Dedifferentiated amniotic fluid mesenchymal stem cell (primary cell): ENCODE measurements around the gene ZFAND6.
"Not testable (repeated sequence)": the region's sequence is repeated elsewhere in the genome, so short reads cannot be mapped to it uniquely, and the experiment has no call there.

Experiments used
- DNase-seq: peaks from one replicate; pipeline ENCODE4 v3.0.0-alpha.2; 2016; ENCODE audit errors: extremely low spot score

Gene ZFAND6

DNA sequence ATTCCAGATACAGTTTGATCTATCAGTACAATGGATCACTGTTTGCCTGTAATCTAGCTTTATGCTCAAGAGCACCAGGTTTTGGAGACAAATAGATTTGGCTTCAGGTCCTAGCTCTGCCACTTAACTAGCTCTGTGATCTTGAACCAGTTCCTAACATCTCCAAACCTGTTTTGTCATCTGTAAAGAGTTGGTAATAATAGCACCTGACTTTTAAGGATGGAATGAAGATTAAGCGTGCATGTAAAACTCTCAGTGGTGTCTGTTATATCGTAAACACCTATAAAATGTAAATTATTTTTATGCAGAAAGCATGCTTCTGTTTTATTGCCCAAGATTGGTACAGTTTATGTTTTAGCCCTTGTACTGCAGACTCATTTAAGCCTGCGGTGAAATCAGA is 36.5 kb downstream of the ZFAND6 start:
- DNase-seq: no peak

DNA sequence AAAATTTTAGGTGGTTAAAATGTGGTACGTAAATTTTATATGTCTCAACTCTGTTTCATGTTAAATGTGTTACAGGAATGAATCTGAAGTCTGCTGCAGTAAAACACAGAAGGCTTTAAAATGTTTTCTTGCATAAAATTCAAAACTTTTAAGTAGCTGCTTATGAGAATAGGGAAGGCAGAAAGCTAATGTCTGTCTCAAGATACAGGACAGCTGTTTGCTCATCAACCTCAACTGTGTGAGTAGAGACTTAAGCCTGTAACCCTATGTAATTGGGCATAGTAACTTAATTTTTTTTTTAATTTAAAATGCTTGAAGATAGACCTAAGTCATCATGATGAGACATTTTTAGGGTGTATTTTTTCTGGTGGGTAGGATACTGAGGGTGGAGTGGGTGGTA is 38.9 kb downstream of the ZFAND6 start:
- DNase-seq: no peak

DNA sequence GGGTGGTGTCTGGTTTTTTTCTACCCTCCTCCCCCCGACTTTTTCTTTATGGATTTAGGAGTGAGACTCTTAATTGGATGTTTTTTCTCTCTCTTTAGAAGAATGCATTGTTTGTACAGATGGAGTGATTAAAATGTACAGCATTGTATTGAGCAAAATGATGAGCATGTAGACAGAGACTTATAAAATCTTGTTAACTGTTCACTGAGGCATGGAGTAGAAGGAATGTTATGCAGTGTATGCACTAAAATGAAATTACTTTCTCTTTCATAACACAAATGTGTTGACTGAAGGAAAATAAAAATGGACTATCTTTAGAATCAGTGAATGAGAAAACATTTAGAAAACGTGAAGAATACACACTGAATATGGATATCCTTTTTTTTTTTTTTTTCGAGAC is 39.8 kb downstream of the ZFAND6 start:
- DNase-seq: no peak

DNA sequence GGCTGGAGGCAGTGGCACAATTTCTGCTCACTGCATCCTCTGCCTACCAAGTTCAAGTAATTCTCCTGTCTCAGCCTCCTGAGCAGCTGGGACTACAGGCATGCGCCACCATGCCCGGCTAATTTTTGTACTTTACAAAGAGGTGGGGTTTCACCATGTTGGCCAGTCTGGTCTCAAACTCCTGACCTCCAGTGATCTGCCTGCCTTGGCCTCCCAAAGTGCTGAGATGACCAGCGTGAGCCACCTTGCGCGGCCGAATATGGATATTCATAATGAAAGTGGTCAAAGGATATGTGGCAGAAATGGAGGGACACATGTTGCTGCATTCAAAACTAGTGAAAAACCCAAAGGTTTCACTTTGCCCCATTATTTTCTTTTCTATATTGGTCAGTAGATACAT is 40.2 kb downstream of the ZFAND6 start:
- not testable (repeated sequence) for DNase-seq

DNA sequence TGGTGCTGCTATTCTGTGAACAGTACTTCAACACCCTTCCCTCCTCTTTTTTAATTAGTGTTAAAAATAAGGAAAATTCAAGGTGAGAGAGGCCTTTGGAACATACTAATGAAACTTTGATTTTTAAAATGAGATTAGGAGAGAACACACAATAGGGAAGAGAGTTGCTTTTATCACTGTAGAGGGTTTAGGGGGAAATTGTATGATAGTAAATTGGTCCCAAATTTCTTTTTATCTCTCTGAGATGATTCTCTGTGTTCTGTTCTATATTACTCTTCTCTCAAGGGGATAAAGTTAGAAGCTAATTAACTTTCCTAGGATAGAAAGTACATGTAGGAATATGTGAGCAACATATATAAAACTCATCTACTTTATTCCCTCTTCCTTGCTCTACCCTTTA is 40.8 kb downstream of the ZFAND6 start:
- DNase-seq: no peak

DNA sequence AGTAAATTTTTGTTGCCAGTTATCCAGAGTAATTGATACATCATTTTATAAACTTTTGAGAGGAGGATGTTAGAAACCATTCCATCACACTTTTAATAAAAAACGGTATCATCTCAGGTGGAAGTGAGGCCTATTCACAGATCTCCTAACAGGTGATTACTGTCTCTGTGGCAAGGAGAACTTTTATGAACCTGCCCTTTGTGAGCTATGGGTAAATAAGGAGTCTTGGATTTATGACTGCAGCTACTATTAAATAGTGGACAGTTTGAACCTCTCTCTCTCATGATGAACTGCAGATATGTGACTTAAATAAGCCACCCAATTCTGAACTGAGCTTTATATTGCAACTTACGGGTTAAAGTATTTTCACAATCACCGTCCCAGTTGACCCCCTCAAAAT is 45.7 kb downstream of the ZFAND6 start:
- DNase-seq: no peak

DNA sequence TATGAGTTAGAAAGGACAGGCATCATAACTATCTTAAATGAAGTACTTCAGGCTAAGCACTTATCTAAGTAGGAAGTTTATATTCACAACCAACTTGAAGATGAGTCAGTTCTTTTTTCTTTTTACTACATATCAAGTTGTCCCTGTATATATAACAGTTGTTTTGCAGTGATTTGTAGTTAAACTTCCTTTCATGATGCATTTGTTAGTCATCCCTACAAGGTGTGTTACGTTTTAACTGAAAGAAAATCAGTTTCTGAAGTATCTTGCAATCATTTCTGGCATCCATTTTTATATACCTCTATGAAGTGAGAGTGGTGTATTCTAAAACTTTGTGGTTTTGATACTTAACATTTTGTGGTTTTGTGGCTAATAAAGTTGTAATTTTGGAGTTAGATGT is 46.1 kb downstream of the ZFAND6 start:
- no peak for DNase-seq

DNA sequence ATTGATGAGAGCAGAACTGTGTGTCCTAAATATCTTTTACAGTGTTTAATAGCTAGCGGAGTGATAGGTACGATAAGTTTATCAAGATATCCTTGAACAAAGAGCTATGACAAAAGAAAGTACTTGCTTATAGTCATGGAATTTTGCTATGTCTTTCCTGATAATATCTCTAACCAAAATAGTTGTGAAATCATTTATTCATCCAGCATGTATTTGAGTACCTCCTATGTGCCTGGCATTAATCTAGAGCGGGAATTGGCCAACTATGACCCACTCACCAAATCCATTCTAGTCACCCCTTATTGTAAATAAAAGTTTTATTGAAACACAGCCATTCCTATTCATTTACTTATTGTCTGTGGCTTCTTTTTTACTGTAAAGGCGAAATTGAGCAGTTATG is 46.6 kb downstream of the ZFAND6 start:
- peak; percentile 36 for DNase-seq

DNA sequence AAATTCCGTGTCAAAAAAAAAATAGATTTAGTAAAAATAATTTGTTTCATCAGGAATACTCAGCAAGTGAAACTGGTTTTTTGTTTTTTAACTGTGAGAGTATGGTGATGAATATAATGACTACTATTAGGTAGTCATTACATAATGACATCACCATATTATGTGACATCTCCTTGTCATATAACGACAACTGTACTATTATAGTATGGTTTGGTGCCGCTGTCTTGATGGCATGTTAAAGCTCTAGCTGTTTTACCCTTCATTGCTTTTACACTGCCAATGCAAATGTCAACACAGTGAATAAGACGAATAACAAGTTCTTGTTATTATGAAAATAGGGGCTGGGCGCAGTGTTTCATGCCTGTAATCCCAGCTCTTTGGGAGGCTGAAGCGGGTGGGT is 47.7 kb downstream of the ZFAND6 start:
- no peak for DNase-seq

DNA sequence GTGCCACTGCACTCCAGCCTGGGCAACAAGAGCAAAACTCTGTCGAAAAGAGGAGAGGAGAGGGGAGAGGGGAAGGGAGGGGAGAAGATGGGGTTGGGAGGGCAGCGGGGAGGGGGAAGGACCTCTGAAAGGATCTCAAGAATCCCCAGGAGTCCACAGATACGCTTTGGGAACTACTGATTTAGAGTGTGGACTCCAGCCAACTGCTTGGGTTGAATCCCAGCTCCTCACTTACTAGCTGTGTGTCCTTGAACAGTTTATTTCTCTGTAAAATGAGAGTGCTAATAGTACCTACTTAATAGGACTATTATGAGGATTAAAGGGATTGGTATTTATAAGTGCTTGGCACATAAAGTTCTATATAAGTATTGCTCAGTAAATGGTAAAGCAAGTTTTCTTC is 48.3 kb downstream of the ZFAND6 start:
- DNase-seq: no peak

DNA sequence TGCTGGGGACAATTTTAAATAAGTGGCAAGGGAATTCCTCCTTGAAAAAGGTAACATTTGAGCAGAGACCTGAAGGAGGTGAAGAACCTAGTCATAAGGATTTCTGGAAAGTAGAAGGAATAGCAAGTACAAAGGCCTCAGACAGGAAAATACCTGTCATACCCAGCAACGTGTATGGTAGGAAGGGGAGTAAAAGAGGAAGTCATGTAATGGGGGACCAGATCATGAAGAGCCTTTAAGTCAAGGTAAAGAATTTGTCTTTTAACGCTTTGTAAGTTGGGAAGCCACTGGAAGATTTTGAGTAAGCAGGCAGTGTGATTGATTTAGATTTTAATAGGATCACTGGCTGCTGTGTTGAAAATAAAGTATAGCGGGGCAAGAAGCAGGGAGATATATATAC is 49.9 kb downstream of the ZFAND6 start:
- DNase-seq: no peak

DNA sequence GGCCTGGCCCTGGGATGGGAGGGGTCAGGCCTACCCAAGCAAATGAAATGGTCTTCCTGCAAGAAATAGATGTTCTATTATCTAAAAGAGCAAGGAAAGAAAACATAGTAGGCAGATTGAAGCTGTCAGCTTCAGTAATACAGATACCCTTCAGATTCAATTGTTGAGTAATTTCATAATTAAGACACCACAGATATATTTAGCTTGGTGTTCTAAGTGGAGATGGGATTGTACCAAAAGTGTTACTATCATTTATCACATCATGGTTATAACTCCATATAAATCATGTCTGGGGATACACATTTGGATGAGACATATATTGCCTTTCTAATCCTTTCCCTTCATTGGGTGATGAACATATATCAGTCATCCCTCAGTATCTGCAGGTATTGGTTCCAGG is 51.4 kb downstream of the ZFAND6 start:
- DNase-seq: no peak

DNA sequence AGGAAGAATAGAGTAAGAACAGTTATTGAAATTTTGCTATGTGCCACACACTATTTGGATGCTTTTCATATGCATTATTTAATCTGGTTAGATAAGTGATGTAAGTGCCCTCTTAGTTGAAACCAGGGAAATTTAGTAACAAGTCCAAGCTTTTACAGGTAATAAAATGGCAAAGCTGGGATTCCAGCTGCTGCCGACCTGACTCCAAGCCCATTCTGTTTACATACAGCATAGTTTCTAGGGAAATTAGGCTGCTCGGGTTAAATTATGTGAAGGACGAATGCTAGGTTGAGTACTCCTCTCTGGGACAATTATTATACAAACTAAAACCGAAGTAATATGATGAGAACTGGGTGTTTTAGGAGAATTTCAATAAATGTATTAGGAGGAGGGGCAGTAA is 54.6 kb downstream of the ZFAND6 start:
- no peak for DNase-seq

DNA sequence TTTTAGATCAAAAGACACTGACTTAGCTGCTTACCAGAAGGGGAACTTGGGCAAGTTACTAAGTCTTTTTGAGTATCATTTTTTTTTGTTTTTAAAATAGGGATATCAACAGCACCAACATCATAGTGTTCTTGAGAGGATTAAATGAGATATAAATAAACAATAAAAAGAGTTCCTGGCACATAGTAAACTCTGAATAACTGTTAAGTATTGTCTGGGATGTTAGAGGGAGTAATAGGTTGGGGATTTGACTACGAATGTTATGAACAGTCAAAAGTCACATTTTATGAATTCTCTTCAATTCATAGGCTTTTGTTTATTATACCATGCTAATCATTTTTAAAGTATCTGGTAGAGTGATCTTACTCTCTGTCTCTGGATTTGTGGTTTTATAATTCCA is 55.5 kb downstream of the ZFAND6 start:
- DNase-seq: no peak

DNA sequence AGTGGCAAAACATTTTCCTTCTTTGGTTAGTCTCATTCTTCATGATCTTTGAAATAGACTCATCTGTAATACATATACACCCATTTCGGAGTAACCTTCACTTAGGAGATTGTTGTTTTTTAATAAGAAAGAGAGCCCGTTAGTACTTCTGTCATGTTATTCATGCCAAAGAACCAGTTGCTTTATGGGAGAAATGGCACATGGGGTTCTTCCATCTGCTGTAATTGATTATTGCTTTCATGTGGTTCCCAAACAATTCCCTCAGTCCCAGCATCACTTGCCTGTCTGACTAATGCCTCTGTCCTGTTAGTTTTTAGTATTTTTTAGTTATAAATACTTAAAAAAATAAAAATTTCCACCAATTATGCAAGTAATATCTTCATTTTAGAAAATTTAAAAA is 59.5 kb downstream of the ZFAND6 start:
- no peak for DNase-seq

DNA sequence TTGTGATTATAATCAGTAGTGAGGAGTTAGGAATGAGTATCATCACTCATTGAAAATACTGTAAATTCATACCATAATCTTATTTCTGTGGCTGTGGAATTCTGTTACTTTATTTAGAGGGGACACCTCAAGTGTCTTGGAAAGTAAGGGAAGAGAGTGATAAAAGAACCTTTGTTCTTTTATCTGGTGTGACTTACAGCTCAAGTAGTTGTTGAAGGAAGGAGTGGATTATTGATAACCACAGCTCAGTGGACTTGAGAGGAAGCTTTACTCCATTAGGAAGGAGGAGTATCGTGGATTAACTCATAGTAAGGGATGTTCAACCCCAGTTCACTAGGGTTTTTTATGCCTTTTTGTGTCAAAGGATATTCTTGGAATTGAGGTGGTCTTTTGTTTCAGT is 61.2 kb downstream of the ZFAND6 start:
- no peak for DNase-seq

DNA sequence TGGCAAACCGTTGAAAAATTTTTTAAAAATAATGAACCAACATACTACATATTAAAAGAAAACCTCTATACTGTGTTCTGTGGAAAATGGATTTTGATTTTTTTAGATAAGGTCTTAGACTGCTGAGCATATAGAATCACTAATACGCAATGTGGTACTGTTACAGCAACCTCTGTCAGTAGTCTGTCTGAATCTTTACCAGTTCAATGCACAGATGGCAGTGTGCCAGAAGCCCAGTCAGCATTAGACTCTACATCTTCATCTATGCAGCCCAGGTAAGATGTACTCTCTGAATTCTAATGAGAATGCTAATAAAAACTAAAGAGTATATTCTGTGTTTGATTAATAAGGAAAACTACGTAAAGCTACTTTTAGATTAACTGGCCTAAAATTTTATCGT is 62.1 kb downstream of the ZFAND6 start:
- DNase-seq: no peak

DNA sequence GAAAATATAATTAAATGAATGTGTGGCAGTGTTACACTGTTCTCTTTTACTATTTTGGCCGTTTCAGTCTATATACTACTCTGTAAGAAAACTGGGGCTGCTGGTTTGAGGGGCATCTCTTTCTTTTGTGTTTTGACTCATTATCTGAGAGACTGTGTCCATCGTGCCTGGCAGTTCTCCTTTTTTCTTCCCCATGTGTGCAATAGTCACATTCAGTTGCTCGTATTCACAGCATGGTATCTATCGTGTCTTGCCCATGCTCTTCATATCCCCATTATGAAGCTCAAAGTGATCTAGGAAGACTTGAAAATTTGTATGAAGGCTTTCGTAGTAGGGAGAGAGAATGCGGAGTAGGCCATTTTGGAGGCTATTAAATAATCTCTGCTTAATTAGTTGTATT is 63.6 kb downstream of the ZFAND6 start:
- DNase-seq: no peak

DNA sequence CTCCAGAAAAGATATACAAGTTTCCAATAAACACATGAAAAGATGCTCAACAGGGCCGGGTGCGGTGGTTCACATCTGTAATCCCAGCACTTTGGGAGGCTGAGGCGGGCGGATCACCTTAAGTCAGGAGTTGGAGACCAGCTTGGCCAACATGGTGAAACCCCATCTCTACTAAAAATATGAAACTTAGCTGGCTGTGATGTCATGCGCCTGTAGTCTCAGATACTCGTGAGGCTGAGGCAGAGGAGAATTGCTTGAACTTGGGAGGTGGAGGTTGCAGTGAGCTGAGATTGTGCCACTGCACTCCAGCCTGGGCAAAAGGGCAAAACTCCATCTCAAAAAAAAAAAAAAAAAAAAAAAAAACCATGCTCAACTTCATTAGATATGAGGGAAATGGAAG is 67.8 kb downstream of the ZFAND6 start:
- DNase-seq: not testable (repeated sequence)

DNA sequence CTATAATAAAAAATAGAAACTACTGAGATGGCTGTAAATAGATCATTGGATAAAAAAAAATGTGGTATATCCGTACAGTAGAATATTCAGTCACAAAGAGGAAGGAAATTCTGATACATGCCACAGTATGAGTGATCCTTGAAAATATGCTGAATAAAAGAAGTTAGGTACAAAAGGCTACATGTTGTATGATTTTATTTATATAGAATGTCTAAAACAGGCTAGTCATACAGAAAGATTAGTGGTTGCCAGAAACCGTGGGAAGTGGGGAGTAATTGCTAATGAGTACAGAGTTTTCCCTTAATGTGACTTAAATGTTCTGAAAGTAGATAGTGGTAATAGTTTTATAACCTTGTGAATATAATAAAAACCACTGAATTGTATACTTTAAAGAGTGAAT is 68.4 kb downstream of the ZFAND6 start:
- no peak for DNase-seq

DNA sequence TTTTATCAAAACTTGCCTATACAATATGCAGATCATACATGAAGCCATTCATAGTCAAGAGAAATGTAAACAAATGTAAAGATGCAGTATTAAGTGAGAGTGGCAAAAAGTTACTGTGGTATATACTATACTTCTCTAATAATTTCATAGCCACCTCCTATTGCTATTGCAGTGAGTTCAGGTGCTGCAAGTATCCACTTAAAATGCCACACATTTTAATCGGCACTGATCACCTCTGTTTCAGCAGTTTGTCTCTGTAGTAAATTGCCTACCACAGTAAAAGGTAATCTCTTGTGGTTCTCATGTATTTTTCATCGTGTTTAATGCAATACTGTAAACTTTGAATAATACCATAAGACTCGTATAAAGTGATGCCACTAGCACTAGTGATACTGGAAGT is 72.9 kb downstream of the ZFAND6 start:
- DNase-seq: no peak

DNA sequence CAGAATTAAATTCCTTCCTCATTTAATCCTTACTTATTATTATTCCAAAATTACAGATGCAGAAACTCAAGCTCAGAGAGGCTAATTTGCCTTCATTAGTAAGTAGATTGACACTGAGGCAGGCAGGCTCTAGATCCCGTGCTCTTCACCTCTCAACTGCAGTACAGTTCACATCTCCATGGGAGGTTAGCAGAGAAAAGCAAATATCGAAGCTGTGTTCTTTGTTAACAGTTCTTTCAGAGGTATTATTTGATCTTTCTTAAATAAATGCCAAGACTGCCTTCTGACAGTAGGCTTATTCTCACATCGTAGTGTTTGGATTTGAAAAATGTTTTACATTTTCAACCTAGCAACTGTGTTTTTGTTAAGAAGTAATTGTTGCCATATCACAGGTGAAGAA is 77.4 kb downstream of the ZFAND6 start:
- DNase-seq: no peak

DNA sequence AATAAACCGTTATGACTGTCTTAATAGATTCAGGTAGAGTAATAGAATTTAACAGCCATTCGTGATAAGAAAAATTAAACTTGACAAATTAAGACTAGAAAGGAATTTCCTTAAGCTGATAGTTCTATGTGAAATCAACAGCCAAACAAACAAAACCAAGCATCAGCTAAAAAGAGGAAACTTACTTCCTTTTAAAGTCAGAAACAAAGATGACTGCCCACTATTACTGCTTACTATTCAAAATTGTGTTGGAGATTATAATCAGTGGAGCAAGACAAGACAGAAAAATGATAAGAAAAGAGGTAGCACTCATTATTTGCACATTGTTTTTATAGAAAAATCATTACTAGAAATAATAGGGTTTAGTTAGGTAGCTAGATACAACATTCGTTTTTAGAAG is 79.5 kb downstream of the ZFAND6 start:
- DNase-seq: no peak

DNA sequence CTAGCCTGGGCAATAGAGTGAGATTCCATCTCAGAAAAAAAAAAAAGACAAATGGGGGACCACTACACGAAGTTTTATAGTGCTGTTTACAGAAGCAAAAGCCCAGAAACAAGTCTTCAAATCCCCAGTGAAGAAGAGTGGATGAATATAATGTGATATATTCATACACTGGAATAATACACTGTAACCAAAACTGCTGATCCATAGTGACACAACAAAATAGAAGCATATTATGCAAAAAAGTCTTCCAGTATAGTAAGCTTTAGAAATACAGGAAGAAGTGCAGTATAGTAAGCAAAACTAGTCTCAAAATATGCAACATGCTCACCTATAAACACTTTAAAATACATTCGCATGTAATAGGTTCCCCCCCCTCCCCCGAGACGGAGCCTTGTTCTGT is 81.4 kb downstream of the ZFAND6 start:
- no peak for DNase-seq

DNA sequence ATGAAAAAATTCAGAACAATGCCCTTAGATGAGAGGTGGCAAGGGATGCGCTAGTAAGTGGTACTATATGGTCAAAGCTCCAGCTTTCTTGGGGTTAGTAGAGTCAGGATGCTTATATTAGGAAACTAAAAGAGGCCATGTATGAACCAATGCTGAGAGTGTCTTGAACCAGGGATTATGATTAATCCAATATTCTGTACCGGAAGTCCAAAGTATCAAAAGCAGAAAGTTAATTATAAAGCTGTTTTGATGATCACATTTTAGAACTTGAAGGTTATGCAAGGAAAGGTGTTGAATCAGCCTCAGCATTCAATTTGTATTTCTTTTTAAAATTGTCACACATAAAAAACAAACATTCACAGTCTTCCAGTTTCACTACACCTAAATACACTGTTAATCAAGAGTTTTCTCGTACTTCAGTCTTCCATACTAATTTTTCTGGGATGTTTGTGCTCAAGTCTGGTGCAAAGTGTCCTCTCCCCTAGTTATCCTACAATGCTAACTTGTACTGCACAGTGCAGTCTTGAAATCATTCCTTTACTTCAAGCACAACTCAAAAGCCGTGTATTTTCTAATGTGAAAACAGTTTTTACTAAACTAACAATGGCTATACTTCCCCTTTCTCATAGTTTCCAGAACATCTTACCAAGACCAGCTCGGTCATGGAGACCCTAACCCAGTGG is 82.6 kb downstream of the ZFAND6 start:
- DNase-seq: no peak
